Esophagus squamous epithelium (tissue), 4 donors: ENCODE measurements around the gene PRG3.

ENCODE experiments used
- POLR2A ChIP-seq, 4 donors: fragments of 450-650 bp; IDR thresholded peaks; one replicate each; pipeline ENCODE4 v1.6.1; 2017; ENCODE audit warnings: antibody characterized with exemption in 4 of 4, mild to moderate bottlenecking in 4 of 4, moderate library complexity in 3 of 4
- TF ChIP-seq, protein P1 (sequence below), 6 experiments: fragments of 450-650 bp in 4 of 6; fragments of 200-600 bp in 2 of 6; sonication (generic) in 2 of 6; IDR thresholded peaks; one replicate each; pipeline ENCODE4 v1.5.1; 2016 to 2019; ENCODE audit warnings: antibody characterized with exemption in 6 of 6, mild to moderate bottlenecking in 4 of 6, moderate library complexity in 4 of 6

DNA sequence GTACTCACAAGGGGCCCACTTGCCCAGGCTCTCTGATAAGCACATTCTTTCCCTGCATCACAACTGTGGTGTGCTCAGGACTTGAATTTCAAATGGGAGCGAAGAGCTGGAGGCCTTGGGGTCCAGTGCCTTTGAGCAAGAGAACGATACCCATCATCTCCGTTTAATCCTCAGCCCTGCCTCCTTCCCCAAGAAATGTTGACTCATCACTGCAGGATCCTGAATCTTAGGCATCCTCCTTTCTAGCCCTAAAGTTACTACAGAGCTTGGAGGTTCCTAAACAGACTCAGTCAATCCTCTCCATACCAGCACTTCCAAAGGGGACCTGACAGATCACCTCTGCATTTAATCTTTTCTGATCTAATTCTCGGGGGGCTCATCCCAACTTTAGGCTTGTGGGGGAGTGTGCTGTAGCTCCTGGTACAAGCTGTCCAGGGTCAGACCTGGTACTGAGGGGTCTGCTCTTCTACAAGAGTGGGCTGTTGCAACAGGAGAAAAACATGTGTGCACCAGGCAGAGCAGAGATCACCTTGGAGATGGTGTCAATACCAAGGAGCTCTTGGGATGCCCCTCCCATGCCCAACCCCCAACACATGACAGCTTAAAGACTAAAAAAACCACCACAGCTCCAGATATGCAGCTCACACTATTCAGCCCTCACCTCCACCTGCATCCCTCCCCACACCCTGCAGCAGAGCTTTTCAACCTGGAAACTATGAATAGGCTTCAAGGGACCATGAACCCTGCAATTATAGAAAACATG is 13.4 kb upstream of the PRG3 start:
- TF ChIP-seq POLR2A (IDR thresholded peaks at IDR 0.05) = no peak
- TF ChIP-seq, protein P1, sequence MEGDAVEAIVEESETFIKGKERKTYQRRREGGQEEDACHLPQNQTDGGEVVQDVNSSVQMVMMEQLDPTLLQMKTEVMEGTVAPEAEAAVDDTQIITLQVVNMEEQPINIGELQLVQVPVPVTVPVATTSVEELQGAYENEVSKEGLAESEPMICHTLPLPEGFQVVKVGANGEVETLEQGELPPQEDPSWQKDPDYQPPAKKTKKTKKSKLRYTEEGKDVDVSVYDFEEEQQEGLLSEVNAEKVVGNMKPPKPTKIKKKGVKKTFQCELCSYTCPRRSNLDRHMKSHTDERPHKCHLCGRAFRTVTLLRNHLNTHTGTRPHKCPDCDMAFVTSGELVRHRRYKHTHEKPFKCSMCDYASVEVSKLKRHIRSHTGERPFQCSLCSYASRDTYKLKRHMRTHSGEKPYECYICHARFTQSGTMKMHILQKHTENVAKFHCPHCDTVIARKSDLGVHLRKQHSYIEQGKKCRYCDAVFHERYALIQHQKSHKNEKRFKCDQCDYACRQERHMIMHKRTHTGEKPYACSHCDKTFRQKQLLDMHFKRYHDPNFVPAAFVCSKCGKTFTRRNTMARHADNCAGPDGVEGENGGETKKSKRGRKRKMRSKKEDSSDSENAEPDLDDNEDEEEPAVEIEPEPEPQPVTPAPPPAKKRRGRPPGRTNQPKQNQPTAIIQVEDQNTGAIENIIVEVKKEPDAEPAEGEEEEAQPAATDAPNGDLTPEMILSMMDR (IDR thresholded peaks at IDR 0.05) = no peak
